ENCODE data around the gene APOL3.

DNA sequence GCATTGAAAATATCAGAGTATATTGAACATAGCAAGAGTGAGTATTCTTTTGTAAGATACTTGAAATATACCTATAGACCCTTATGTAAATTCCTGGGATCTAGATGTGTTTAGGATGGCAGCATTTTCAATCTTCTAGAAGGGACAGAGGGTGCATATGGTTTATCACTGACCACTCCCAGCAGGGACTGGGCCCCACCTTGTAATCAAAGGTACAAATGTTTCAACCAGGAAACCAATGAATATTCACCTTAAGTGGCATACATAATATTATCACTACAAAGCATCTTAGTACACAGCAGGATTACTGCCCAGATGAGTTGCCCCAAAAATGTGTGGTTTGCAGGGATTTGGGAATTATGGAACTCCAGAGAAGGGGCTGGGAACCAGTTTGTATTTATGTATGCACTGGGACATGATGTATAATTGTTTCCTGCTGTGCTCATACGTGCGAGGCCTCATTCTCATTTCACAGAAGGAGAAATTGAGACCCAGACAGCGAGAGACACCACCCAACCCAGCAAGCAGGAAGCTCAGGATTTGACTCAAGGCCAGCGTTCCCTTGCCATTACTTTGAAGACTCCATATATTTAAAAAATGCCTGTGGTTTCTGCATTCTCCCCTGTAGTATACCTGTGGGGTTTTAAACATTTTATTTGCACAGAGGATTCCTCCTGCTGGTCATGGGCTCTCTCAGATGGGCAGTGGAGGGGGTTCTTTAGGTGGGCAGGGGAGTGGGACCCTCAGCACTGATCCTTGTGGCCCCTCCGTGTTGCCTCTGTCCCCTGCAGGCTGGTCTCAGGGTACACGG is 35.9 kb upstream of the APOL3 start:
- TF ChIP-seq GATA3 (IDR thresholded peaks at IDR 0.05; ENCODE audit: low read depth, low read length) (no peak), GATA2 (IDR thresholded peaks at IDR 0.05; ENCODE audit: low read depth, low read length) (no peak)

All from SH-SY5Y (cell line).